HepG2 (cell line): Measurements from ENCODE around the gene PXMP2.

Experiments used
- BATF2 ChIP-seq: sonication (generic); formaldehyde crosslinking; IDR thresholded peaks from 2 replicates; pipeline ENCODE4 v1.8.0; 2022; ENCODE audit warnings: mild to moderate bottlenecking, missing genetic modification reagents, moderate library complexity
- CENPX ChIP-seq: sonication (generic); formaldehyde crosslinking; IDR thresholded peaks from 2 replicates; pipeline ENCODE4 v1.9.0; 2021; ENCODE audit warnings: mild to moderate bottlenecking, missing genetic modification reagents, moderate library complexity
- ELK4 ChIP-seq: sonication (generic); formaldehyde crosslinking; IDR thresholded peaks from 2 replicates; pipeline ENCODE4 v1.9.0; 2021; ENCODE audit warnings: missing genetic modification reagents, borderline replicate concordance
- HMG20A ChIP-seq: IDR thresholded peaks from 2 replicates; pipeline ENCODE4 v1.6.1; 2016; ENCODE audit warnings: borderline replicate concordance
- NCOA5 ChIP-seq: sonication (generic); formaldehyde crosslinking; IDR thresholded peaks from 2 replicates; pipeline ENCODE4 v1.4.0; 2020; ENCODE audit warnings: missing genetic modification reagents

GRCh38 chr12:132747395-132747794 is 60.0 kb downstream of the PXMP2 start:
- TF ChIP-seq NCOA5 (CRISPR knock-in tag) (no peak), ELK4 (no peak), CENPX (no peak), HMG20A (no peak), BATF2 (CRISPR knock-in tag) (no peak)
